Activated T-helper 9 cell treated with anti-CD3 and anti-CD28 coated beads, Interleukin-2, amount 50 U/mL, for 16 hours (primary cell): ENCODE data around the gene HDAC1.

Source experiments
- DNase-seq: peaks from one replicate; pipeline ENCODE4 v3.0.0-alpha.2; 2020; ENCODE audit warnings: low read depth

Gene HDAC1

GRCh38 chr1:32373996-32374592, 82.2 kb downstream of the HDAC1 start:
- DNase-seq: no peak

GRCh38 chr1:32376199-32376598, 84.3 kb downstream of the HDAC1 start:
- DNase-seq: no peak

GRCh38 chr1:32377541-32378220, 85.8 kb downstream of the HDAC1 start:
- no peak for DNase-seq

GRCh38 chr1:32380057-32380456, 88.2 kb downstream of the HDAC1 start:
- DNase-seq: no peak
